ENCODE data around the gene HEXD. TPM values are rescaled to one million over a fixed set of nuclear protein-coding genes. Genes with fewer than 3 reads are reported as not detected.
"Not testable (repeated sequence)": the region's sequence is repeated elsewhere in the genome, so short reads cannot be mapped to it uniquely, and the experiment has no call there.

Gene HEXD
- total RNA-seq, 1 experiment from 2014 or later: 30.0 TPM

- DNase-seq; H3K9me2 ChIP-seq (ENCODE audit: insufficient read depth); H3K36me3 ChIP-seq (ENCODE audit: low read depth); H3K9me3 ChIP-seq (ENCODE audit: insufficient read depth, low read depth); H3K4me1 ChIP-seq (replicated peaks; ENCODE audit: insufficient read depth); H3K27ac ChIP-seq; H3K4me3 ChIP-seq; H4K20me1 ChIP-seq (ENCODE audit: insufficient read depth); H3K79me2 ChIP-seq (ENCODE audit: low read depth); H3F3A ChIP-seq (ENCODE audit: insufficient read depth, low read depth); H3K4me2 ChIP-seq; intact Hi-C loops (cut with micrococcal nuclease; ENCODE audit: unreplicated experiment); POLR2A ChIA-PET (ENCODE audit: unreplicated experiment); BruUV-seq (replicated peaks); CTCF ChIA-PET; H2AFZ ChIP-seq; H3K27me3 ChIP-seq (ENCODE audit: insufficient read depth, low read depth): not testable (repeated sequence)
Measured at GRCh38 chr17:82382220-82382932, 35.8 kb upstream of the HEXD start.

- no peaks in the 10 kb centered on the region for H3K9me3 ChIP-seq (ENCODE audit: insufficient read depth, low read depth)
- CTCF ChIA-PET: no interaction called here
- no peaks in the 10 kb centered on the region for H3K36me3 ChIP-seq (ENCODE audit: low read depth)
- no peaks in the 10 kb centered on the region; the same call in 1 of the 2 replicates for H4K20me1 ChIP-seq (ENCODE audit: insufficient read depth)
- peaks cover 3% of the 10 kb centered on the region; the same call in 1 of the 2 replicates for H3K27me3 ChIP-seq (ENCODE audit: insufficient read depth, low read depth)
- H3K27ac ChIP-seq: no peak overlapping the region
- H3K79me2 ChIP-seq (ENCODE audit: low read depth): no peaks in the 10 kb centered on the region
- H2AFZ ChIP-seq: no peak overlapping the region
- intact Hi-C loops (cut with micrococcal nuclease; ENCODE audit: unreplicated experiment): no loop called here
- no TSS peak for BruUV-seq (replicated peaks)
- no peaks in the 10 kb centered on the region for H3F3A ChIP-seq (ENCODE audit: insufficient read depth, low read depth)
- H3K4me3 ChIP-seq: no peak overlapping the region
- H3K9me2 ChIP-seq (ENCODE audit: insufficient read depth): no peaks in the 10 kb centered on the region
- no peaks in the 10 kb centered on the region; the same call in 1 of the 2 replicates for H3K4me1 ChIP-seq (replicated peaks; ENCODE audit: insufficient read depth)
- TF ChIP-seq CTCF (conservative IDR thresholded peaks at IDR 0.05) (no peak), EZH2 (IDR thresholded peaks at IDR 0.05; ENCODE audit: low read depth) (no peak)
- POLR2A ChIA-PET (ENCODE audit: unreplicated experiment): no interaction called here
- no peak for DNase-seq
- no peak overlapping the region for H3K4me2 ChIP-seq
Measured at GRCh38 chr17:82382933-82383255, 35.3 kb upstream of the HEXD start.

- CTCF ChIA-PET: no interaction called here
Measured at GRCh38 chr17:82383411-82383810, 34.7 kb upstream of the HEXD start.

More at GRCh38 chr17:82383411-82383810, 34.7 kb upstream of the HEXD start:
- Histone ChIP-seq H3K79me2 (ENCODE audit: low read depth) (no peaks in the 10 kb centered on the region), H3K9me3 (ENCODE audit: insufficient read depth, low read depth) (no peaks in the 10 kb centered on the region), H2AFZ (no peak overlapping the region), H3F3A (ENCODE audit: insufficient read depth, low read depth) (no peaks in the 10 kb centered on the region), H3K4me1 (replicated peaks; ENCODE audit: insufficient read depth) (no peaks in the 10 kb centered on the region; the same call in 1 of the 2 replicates), H3K27ac (no peak overlapping the region), H3K4me2 (no peak overlapping the region), H3K9me2 (ENCODE audit: insufficient read depth) (no peaks in the 10 kb centered on the region), H3K36me3 (ENCODE audit: low read depth) (no peaks in the 10 kb centered on the region), H4K20me1 (ENCODE audit: insufficient read depth) (no peaks in the 10 kb centered on the region; the same call in 1 of the 2 replicates), H3K27me3 (ENCODE audit: insufficient read depth, low read depth) (peaks cover 3% of the 10 kb centered on the region; the same call in 1 of the 2 replicates), H3K4me3 (no peak overlapping the region)
- no peak for DNase-seq
- POLR2A ChIA-PET (ENCODE audit: unreplicated experiment): no interaction called here
- intact Hi-C loops (cut with micrococcal nuclease; ENCODE audit: unreplicated experiment): no loop called here
- TF ChIP-seq EZH2 (IDR thresholded peaks at IDR 0.05; ENCODE audit: low read depth) (no peak), CTCF (conservative IDR thresholded peaks at IDR 0.05) (no peak)
- no TSS peak for BruUV-seq (replicated peaks)
